K562 (cell line): ENCODE measurements around the gene SHE. TPM values are rescaled to one million over a fixed set of nuclear protein-coding genes. Genes with fewer than 3 reads are reported as not detected.
A peak's percentile ranks its signal among the peaks of the same experiment; 100 is the strongest.

Source experiments
- ATF7 ChIP-seq: fragments of 450-650 bp; IDR thresholded peaks from 2 replicates; pipeline ENCODE4 v1.7.1; 2014; ENCODE audit warnings: mild to moderate bottlenecking, moderate library complexity
- DIDO1 ChIP-seq: fragments of 450-650 bp; IDR thresholded peaks from 2 replicates; pipeline ENCODE4 v1.6.1; 2016; ENCODE audit warnings: low read depth, missing biosample characterization, missing genetic modification characterization
- DMBX1 ChIP-seq: fragments of 250-450 bp; sonication (Bioruptor Pico); IDR thresholded peaks from 2 replicates; pipeline ENCODE4 v1.8.0; 2022; ENCODE audit warnings: inconsistent platforms, mild to moderate bottlenecking, moderate library complexity, borderline replicate concordance
- DPF2 ChIP-seq: fragments of 450-650 bp; IDR thresholded peaks from 2 replicates; pipeline ENCODE4 v1.6.1; 2016
- GATAD2B ChIP-seq: fragments of 450-650 bp; IDR thresholded peaks from 2 replicates; pipeline ENCODE4 v1.6.1; 2017; ENCODE audit warnings: mild to moderate bottlenecking, borderline replicate concordance
- HMG20B ChIP-seq: fragments of 250-450 bp; sonication (Bioruptor Pico); IDR thresholded peaks from 2 replicates; pipeline ENCODE4 v1.5.0; 2021; ENCODE audit warnings: mild to moderate bottlenecking
- JUN ChIP-seq, 2 experiments: sonication (generic) in 1 of 2; formaldehyde crosslinking in 1 of 2; IDR thresholded peaks; 2 replicates each; pipeline versions ENCODE4 v1.6.1 to v1.8.0; 2012 to 2022; ENCODE audit warnings: borderline replicate concordance in 2 of 2, mild to moderate bottlenecking in 2 of 2, improper control_type of control experiment in 1 of 2, low read depth in 1 of 2, low read length in 1 of 2, missing genetic modification reagents in 1 of 2
- KHSRP ChIP-seq: fragments of 450-650 bp; IDR thresholded peaks from 2 replicates; pipeline ENCODE4 v1.6.1; 2017
- MCM2 ChIP-seq: fragments of 450-650 bp; IDR thresholded peaks from 2 replicates; pipeline ENCODE4 v1.6.1; 2017; ENCODE audit warnings: low read depth, mild to moderate bottlenecking
- MTF1 ChIP-seq: fragments of 250-450 bp; sonication (Bioruptor Pico); IDR thresholded peaks from 2 replicates; pipeline ENCODE4 v1.9.0; 2021; ENCODE audit warnings: moderate library complexity, mild to moderate bottlenecking, inconsistent platforms, borderline replicate concordance
- NR4A1 ChIP-seq, 2 experiments: fragments of 250-450 bp in 1 of 2; fragments of 450-650 bp in 1 of 2; sonication (Bioruptor Pico) in 1 of 2; IDR thresholded peaks; 2 replicates each; pipeline versions ENCODE4 v1.4.0 to v1.6.1; 2016 to 2020; ENCODE audit warnings: mild to moderate bottlenecking in 2 of 2, missing compliant biosample characterization in 1 of 2, missing genetic modification characterization in 1 of 2, moderate library complexity in 1 of 2
- PCBP2 ChIP-seq: fragments of 200-400 bp; formaldehyde crosslinking; IDR thresholded peaks from 2 replicates; pipeline ENCODE4 v1.6.1; 2018; ENCODE audit warnings: low read length, low read depth, mild to moderate bottlenecking, moderate library complexity; ENCODE audit not compliant: poor library complexity, severe bottlenecking
- PRMT5 ChIP-seq: sonication (generic); formaldehyde crosslinking; IDR thresholded peaks from 2 replicates; pipeline ENCODE4 v1.5.0; 2020; ENCODE audit warnings: missing genetic modification reagents
- RAD21 ChIP-seq, 2 experiments: fragments of 250-450 bp in 1 of 2; fragments of 450-650 bp in 1 of 2; sonication (Bioruptor Pico) in 1 of 2; formaldehyde crosslinking in 1 of 2; IDR thresholded peaks in 1 of 2; conservative IDR thresholded peaks in 1 of 2; 2 replicates each; pipeline versions ENCODE4 v1.4.0 to v1.8.0; 2020 to 2022; ENCODE audit warnings: mild to moderate bottlenecking in 2 of 2, moderate library complexity in 1 of 2
- STAT5A ChIP-seq: IDR thresholded peaks from 2 replicates; pipeline ENCODE4 v1.6.1; 2012; ENCODE audit warnings: low read length, inconsistent platforms, borderline replicate concordance
- TBL1XR1 ChIP-seq, 2 experiments: IDR thresholded peaks; 2 replicates each; pipeline ENCODE4 v1.6.1; 2012; ENCODE audit warnings: improper control_type of control experiment in 2 of 2, low read length in 2 of 2, mild to moderate bottlenecking in 1 of 2
- THRAP3 ChIP-seq: fragments of 450-650 bp; IDR thresholded peaks from 2 replicates; pipeline ENCODE4 v1.6.1; 2016; ENCODE audit warnings: mild to moderate bottlenecking, inconsistent platforms, borderline replicate concordance
- XRCC3 ChIP-seq: fragments of 450-650 bp; IDR thresholded peaks from 2 replicates; pipeline ENCODE4 v1.6.1; 2017; ENCODE audit warnings: mild to moderate bottlenecking, moderate library complexity
- ZBTB8A ChIP-seq: fragments of 450-650 bp; IDR thresholded peaks from 2 replicates; pipeline ENCODE4 v1.6.1; 2018; ENCODE audit warnings: mild to moderate bottlenecking, moderate library complexity; ENCODE audit not compliant: partially characterized antibody
- ZFP36 ChIP-seq: fragments of 150-350 bp; IDR thresholded peaks from 2 replicates; pipeline ENCODE4 v1.6.1; 2018; ENCODE audit warnings: low read length, low read depth; ENCODE audit not compliant: partially characterized antibody
- ZNF232 ChIP-seq: sonication (generic); formaldehyde crosslinking; IDR thresholded peaks from 2 replicates; pipeline ENCODE4 v1.8.0; 2022; ENCODE audit warnings: mild to moderate bottlenecking, missing genetic modification reagents
- ZNF274 ChIP-seq: IDR thresholded peaks from 2 replicates; pipeline ENCODE4 v1.6.1; 2011; ENCODE audit warnings: low read depth, mild to moderate bottlenecking, low read length, moderate library complexity, borderline replicate concordance
- ZNF311 ChIP-seq: fragments of 250-450 bp; sonication (Bioruptor Pico); IDR thresholded peaks from 2 replicates; pipeline ENCODE4 v1.4.0; 2020; ENCODE audit warnings: mild to moderate bottlenecking, moderate library complexity
- ZNF436 ChIP-seq: fragments of 250-450, 450-650 bp; sonication (Bioruptor Pico); formaldehyde crosslinking; IDR thresholded peaks from 2 replicates; pipeline ENCODE4 v1.7.0; 2020; ENCODE audit warnings: mild to moderate bottlenecking
- ZNF511 ChIP-seq: sonication (generic); formaldehyde crosslinking; IDR thresholded peaks from 2 replicates; pipeline ENCODE4 v1.8.0; 2022; ENCODE audit warnings: mild to moderate bottlenecking, missing genetic modification reagents
- ZNF586 ChIP-seq: fragments of 450-650 bp; formaldehyde crosslinking; conservative IDR thresholded peaks from 2 replicates; pipeline ENCODE4 v1.4.0; 2020; ENCODE audit warnings: mild to moderate bottlenecking, moderate library complexity
- polyA plus RNA-seq, 8 experiments: library from polyadenylated mRNA; depleted of rRNA in 4 of 8; stranded (reverse) in 5 of 8; unstranded in 3 of 8; fragments of >200 nt; fragmentation: Nextera tagmentation in 2 of 8; fragmentation: Illumina TruSeq in 1 of 8; extraction: Ambion mirVana in 2 of 8; extraction: Trizol in 1 of 8; gene quantifications; 2 replicates each; pipeline versions ENCODE4 v1.2.1 to v1.2.3, GENCODE V29; 2011 to 2014; ENCODE audit warnings: inconsistent platforms in 1 of 8, missing spikeins in 1 of 8
- total RNA-seq, 7 experiments: library from RNA; depleted of rRNA in 6 of 7; stranded (reverse); fragments of >200 nt in 6 of 7; fragmentation: Illumina TruSeq in 2 of 7; extraction: Trizol in 2 of 7; gene quantifications; 2 replicates each; pipeline versions ENCODE4 v1.2.1 to v1.2.3, GENCODE V29; 2011 to 2021; ENCODE audit warnings: low replicate concordance in 1 of 7
- TF ChIP-seq, protein P1 (sequence below): IDR thresholded peaks from 3 replicates; pipeline ENCODE4 v1.6.1; 2011; ENCODE audit warnings: borderline replicate concordance, mild to moderate bottlenecking, moderate library complexity; ENCODE audit not compliant: insufficient read length; ENCODE audit errors: extremely low read depth

The SHE gene
- total and polyA plus RNA-seq, 9 of the 15 experiments (the other 6 are each of a cell fraction or from before 2014, with no cell fraction given), result 0.01 to 0.05 TPM; not detected in 7

- TF ChIP-seq PCBP2 (no peak), THRAP3 (0 out of 2 replicates have a peak, but pooled peaks have one; percentile 59), NR4A1 (CRISPR knock-in tag; IDR thresholded peaks at IDR 0.05) (no peak), NR4A1 (tag; IDR thresholded peaks at IDR 0.05) (peak; percentile 40; the same call in 1 of the 2 replicates), XRCC3 (no peak), JUN (IDR thresholded peaks at IDR 0.05; ENCODE audit: borderline replicate concordance, low read depth, low read length) (no peak), JUN (CRISPR knock-in tag; IDR thresholded peaks at IDR 0.05; ENCODE audit: borderline replicate concordance) (no peak), ZNF311 (CRISPR knock-in tag) (no peak), ZFP36 (peak; percentile 36), DMBX1 (CRISPR knock-in tag) (no peak), ZNF586 (CRISPR knock-in tag) (no peak), STAT5A (no peak), ZNF511 (no peak), ATF7 (0 out of 2 replicates have a peak, but pooled peaks have one; percentile 18), RAD21 (CRISPR knock-in tag; conservative IDR thresholded peaks at IDR 0.05 in 1 of 2, IDR thresholded peaks at IDR 0.05 in 1 of 2) (peak; percentile 97 to 99), DIDO1 (no peak), DPF2 (no peak), HMG20B (CRISPR knock-in tag) (no peak), MTF1 (CRISPR knock-in tag) (no peak), ZNF232 (CRISPR knock-in tag) (no peak), TBL1XR1 (IDR thresholded peaks at IDR 0.05; ENCODE audit: low read length in 2 of 2) (peak; percentile 12 to 30; a peak in 1 of 4 replicates), ZBTB8A (no peak), ZNF436 (CRISPR knock-in tag) (no peak), GATAD2B (peak; percentile 16; the same call in 1 of the 2 replicates), MCM2 (no peak), PRMT5 (CRISPR knock-in tag) (no peak), KHSRP (no peak), ZNF274 (no peak)
- TF ChIP-seq, protein P1, sequence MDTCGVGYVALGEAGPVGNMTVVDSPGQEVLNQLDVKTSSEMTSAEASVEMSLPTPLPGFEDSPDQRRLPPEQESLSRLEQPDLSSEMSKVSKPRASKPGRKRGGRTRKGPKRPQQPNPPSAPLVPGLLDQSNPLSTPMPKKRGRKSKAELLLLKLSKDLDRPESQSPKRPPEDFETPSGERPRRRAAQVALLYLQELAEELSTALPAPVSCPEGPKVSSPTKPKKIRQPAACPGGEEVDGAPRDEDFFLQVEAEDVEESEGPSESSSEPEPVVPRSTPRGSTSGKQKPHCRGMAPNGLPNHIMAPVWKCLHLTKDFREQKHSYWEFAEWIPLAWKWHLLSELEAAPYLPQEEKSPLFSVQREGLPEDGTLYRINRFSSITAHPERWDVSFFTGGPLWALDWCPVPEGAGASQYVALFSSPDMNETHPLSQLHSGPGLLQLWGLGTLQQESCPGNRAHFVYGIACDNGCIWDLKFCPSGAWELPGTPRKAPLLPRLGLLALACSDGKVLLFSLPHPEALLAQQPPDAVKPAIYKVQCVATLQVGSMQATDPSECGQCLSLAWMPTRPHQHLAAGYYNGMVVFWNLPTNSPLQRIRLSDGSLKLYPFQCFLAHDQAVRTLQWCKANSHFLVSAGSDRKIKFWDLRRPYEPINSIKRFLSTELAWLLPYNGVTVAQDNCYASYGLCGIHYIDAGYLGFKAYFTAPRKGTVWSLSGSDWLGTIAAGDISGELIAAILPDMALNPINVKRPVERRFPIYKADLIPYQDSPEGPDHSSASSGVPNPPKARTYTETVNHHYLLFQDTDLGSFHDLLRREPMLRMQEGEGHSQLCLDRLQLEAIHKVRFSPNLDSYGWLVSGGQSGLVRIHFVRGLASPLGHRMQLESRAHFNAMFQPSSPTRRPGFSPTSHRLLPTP, result no peak
Observed at GRCh38 chr1:154479764-154480421, 22.3 kb downstream of the SHE start (continued).
